ENCODE results near the gene ARHGAP27.

The ARHGAP27 gene

GRCh38 chr17:45406107-45406506 is 26.6 kb downstream of the ARHGAP27 start:
- H3K27me3 ChIP-seq (ENCODE audit: insufficient read depth, insufficient read length) = no peaks in the 10 kb centered on the region
- H3K36me3 ChIP-seq (ENCODE audit: insufficient read depth, insufficient read length, low read length) = peaks cover 10% of the 10 kb centered on the region
- DNase-seq (ENCODE audit: low read depth, low spot score) = no peak
- H3K9ac ChIP-seq (ENCODE audit: insufficient read length, low read depth) = peak overlapping the region; percentile 83
- peak overlapping the region; percentile 48 for H3K4me3 ChIP-seq (ENCODE audit: insufficient read length, low read depth)
- H3K4me1 ChIP-seq (ENCODE audit: insufficient read depth, insufficient read length) = peaks cover 48% of the 10 kb centered on the region
- TF ChIP-seq ZNF274 (IDR thresholded peaks at IDR 0.05; ENCODE audit: low read depth, low read length) (no peak), YY1 (IDR thresholded peaks at IDR 0.05; ENCODE audit: insufficient read depth, insufficient read length) (no peak), SUZ12 (IDR thresholded peaks at IDR 0.05; ENCODE audit: extremely low read depth, insufficient read depth, insufficient read length) (no peak)
- H3K9me3 ChIP-seq (ENCODE audit: insufficient read depth, low read length) = no peaks in the 10 kb centered on the region

GRCh38 chr17:45405250-45406086 is 27.2 kb downstream of the ARHGAP27 start:
- Histone ChIP-seq H3K9me3 (ENCODE audit: insufficient read depth, low read length) (no peaks in the 10 kb centered on the region), H3K36me3 (ENCODE audit: insufficient read depth, insufficient read length, low read length) (peaks cover 10% of the 10 kb centered on the region), H3K4me3 (ENCODE audit: insufficient read length, low read depth) (peak overlapping the region; percentile 48), H3K27me3 (ENCODE audit: insufficient read depth, insufficient read length) (no peaks in the 10 kb centered on the region), H3K4me1 (ENCODE audit: insufficient read depth, insufficient read length) (peaks cover 42% of the 10 kb centered on the region), H3K9ac (ENCODE audit: insufficient read length, low read depth) (peak overlapping the region; percentile 83)
- TF ChIP-seq YY1 (IDR thresholded peaks at IDR 0.05; ENCODE audit: insufficient read depth, insufficient read length) = no peak
- no peak for TF ChIP-seq ZNF274 (IDR thresholded peaks at IDR 0.05; ENCODE audit: low read depth, low read length)
- TF ChIP-seq SUZ12 (IDR thresholded peaks at IDR 0.05; ENCODE audit: extremely low read depth, insufficient read depth, insufficient read length) = no peak
- peak; percentile 83 for DNase-seq (ENCODE audit: low read depth, low spot score)

- Histone ChIP-seq H3K4me1 (ENCODE audit: insufficient read depth, insufficient read length) (peaks cover 36% of the 10 kb centered on the region), H3K27me3 (ENCODE audit: insufficient read depth, insufficient read length) (no peaks in the 10 kb centered on the region), H3K9ac (ENCODE audit: insufficient read length, low read depth) (peak overlapping the region; percentile 17), H3K36me3 (ENCODE audit: insufficient read depth, insufficient read length, low read length) (peaks cover 10% of the 10 kb centered on the region), H3K9me3 (ENCODE audit: insufficient read depth, low read length) (no peaks in the 10 kb centered on the region), H3K4me3 (ENCODE audit: insufficient read length, low read depth) (no peak overlapping the region)
- no peak for DNase-seq (ENCODE audit: low read depth, low spot score)
- TF ChIP-seq SUZ12 (IDR thresholded peaks at IDR 0.05; ENCODE audit: extremely low read depth, insufficient read depth, insufficient read length) (no peak), ZNF274 (IDR thresholded peaks at IDR 0.05; ENCODE audit: low read depth, low read length) (no peak), YY1 (IDR thresholded peaks at IDR 0.05; ENCODE audit: insufficient read depth, insufficient read length) (no peak)
These were observed 27.8 kb downstream of the ARHGAP27 start for GRCh38 chr17:45404870-45405249.

GRCh38 chr17:45403906-45404490 is 28.7 kb downstream of the ARHGAP27 start:
- Histone ChIP-seq H3K36me3 (ENCODE audit: insufficient read depth, insufficient read length, low read length) (peaks cover 10% of the 10 kb centered on the region), H3K4me1 (ENCODE audit: insufficient read depth, insufficient read length) (peaks cover 30% of the 10 kb centered on the region), H3K9ac (ENCODE audit: insufficient read length, low read depth) (peak overlapping the region; percentile 8), H3K4me3 (ENCODE audit: insufficient read length, low read depth) (no peak overlapping the region), H3K9me3 (ENCODE audit: insufficient read depth, low read length) (no peaks in the 10 kb centered on the region), H3K27me3 (ENCODE audit: insufficient read depth, insufficient read length) (no peaks in the 10 kb centered on the region)
- no peak for TF ChIP-seq ZNF274 (IDR thresholded peaks at IDR 0.05; ENCODE audit: low read depth, low read length)
- TF ChIP-seq YY1 (IDR thresholded peaks at IDR 0.05; ENCODE audit: insufficient read depth, insufficient read length) = no peak
- no peak for TF ChIP-seq SUZ12 (IDR thresholded peaks at IDR 0.05; ENCODE audit: extremely low read depth, insufficient read depth, insufficient read length)
- DNase-seq (ENCODE audit: low read depth, low spot score) = no peak

- TF ChIP-seq ZNF274 (IDR thresholded peaks at IDR 0.05; ENCODE audit: low read depth, low read length) (no peak), YY1 (IDR thresholded peaks at IDR 0.05; ENCODE audit: insufficient read depth, insufficient read length) (no peak), SUZ12 (IDR thresholded peaks at IDR 0.05; ENCODE audit: extremely low read depth, insufficient read depth, insufficient read length) (no peak)
- Histone ChIP-seq H3K4me1 (ENCODE audit: insufficient read depth, insufficient read length) (peaks cover 27% of the 10 kb centered on the region), H3K9me3 (ENCODE audit: insufficient read depth, low read length) (no peaks in the 10 kb centered on the region), H3K9ac (ENCODE audit: insufficient read length, low read depth) (no peak overlapping the region), H3K4me3 (ENCODE audit: insufficient read length, low read depth) (no peak overlapping the region), H3K36me3 (ENCODE audit: insufficient read depth, insufficient read length, low read length) (peaks cover 13% of the 10 kb centered on the region), H3K27me3 (ENCODE audit: insufficient read depth, insufficient read length) (no peaks in the 10 kb centered on the region)
- no peak for DNase-seq (ENCODE audit: low read depth, low spot score)
These were observed 29.8 kb downstream of the ARHGAP27 start for GRCh38 chr17:45402916-45403315.

- TF ChIP-seq YY1 (IDR thresholded peaks at IDR 0.05; ENCODE audit: insufficient read depth, insufficient read length) (no peak), SUZ12 (IDR thresholded peaks at IDR 0.05; ENCODE audit: extremely low read depth, insufficient read depth, insufficient read length) (no peak), ZNF274 (IDR thresholded peaks at IDR 0.05; ENCODE audit: low read depth, low read length) (no peak)
- Histone ChIP-seq H3K4me1 (ENCODE audit: insufficient read depth, insufficient read length) (peaks cover 13% of the 10 kb centered on the region), H3K27me3 (ENCODE audit: insufficient read depth, insufficient read length) (no peaks in the 10 kb centered on the region), H3K9me3 (ENCODE audit: insufficient read depth, low read length) (no peaks in the 10 kb centered on the region; the same call in 1 of the 2 replicates), H3K4me3 (ENCODE audit: insufficient read length, low read depth) (no peak overlapping the region), H3K36me3 (ENCODE audit: insufficient read depth, insufficient read length, low read length) (peaks cover 22% of the 10 kb centered on the region), H3K9ac (ENCODE audit: insufficient read length, low read depth) (no peak overlapping the region)
- DNase-seq (ENCODE audit: low read depth, low spot score) = no peak
These were observed 33.9 kb downstream of the ARHGAP27 start for GRCh38 chr17:45398800-45399199.

- Histone ChIP-seq H3K4me3 (ENCODE audit: insufficient read length, low read depth) (no peak overlapping the region), H3K9ac (ENCODE audit: insufficient read length, low read depth) (no peak overlapping the region), H3K27me3 (ENCODE audit: insufficient read depth, insufficient read length) (no peaks in the 10 kb centered on the region), H3K36me3 (ENCODE audit: insufficient read depth, insufficient read length, low read length) (peaks cover 20% of the 10 kb centered on the region), H3K4me1 (ENCODE audit: insufficient read depth, insufficient read length) (peaks cover 13% of the 10 kb centered on the region), H3K9me3 (ENCODE audit: insufficient read depth, low read length) (no peaks in the 10 kb centered on the region; the same call in 1 of the 2 replicates)
- no peak for DNase-seq (ENCODE audit: low read depth, low spot score)
- no peak for TF ChIP-seq SUZ12 (IDR thresholded peaks at IDR 0.05; ENCODE audit: extremely low read depth, insufficient read depth, insufficient read length)
- no peak for TF ChIP-seq YY1 (IDR thresholded peaks at IDR 0.05; ENCODE audit: insufficient read depth, insufficient read length)
These were observed 34.9 kb downstream of the ARHGAP27 start for GRCh38 chr17:45397796-45398195.
